HG02973 (cell line): ENCODE results near the gene S100A9.

Experiments used
- ATAC-seq: cut with Tn5 transposase; IDR thresholded peaks from one replicate; pipeline ENCODE4 v1.9.1; 2021; ENCODE audit warnings: moderate library complexity; ENCODE audit not compliant: unreplicated experiment

The S100A9 gene

DNA sequence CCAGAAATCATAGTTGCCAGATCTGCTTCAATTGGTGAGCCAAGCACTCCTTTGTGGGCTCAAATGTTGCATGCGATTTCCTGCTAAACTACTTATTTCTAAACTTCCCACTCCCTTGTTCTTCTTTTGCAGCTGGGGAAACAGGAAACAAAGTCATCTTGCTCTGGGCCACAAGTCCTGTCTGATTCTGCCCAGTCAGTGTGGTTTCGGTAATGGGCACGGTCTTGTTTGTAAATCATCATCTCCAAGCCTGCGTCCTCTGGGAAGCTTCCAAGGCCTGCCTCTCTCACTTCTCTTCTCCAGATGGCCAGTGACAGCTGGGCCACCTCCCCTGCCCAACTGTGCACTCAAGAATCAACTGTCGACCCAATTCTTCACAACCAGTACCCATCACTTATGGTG, 28.8 kb downstream of the S100A9 start:
- no peak for ATAC-seq

DNA sequence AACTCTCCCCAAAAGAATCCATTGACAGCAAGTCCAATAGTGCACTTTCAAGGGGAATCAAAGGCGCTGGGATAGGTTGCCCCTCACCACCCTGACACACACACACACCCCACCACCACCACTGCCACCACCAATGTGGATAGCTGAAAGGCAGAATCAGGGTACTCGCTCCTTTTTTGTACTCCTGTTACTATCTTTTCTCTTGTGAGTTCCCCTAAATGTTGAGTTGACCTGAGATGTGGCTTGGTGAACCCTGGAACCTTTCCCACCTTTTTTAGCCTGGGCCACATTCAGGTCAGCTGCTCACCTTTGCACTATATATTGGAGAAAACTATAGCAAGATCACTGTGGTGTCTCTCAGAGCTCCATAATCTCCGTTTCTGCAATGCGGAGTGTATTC, 29.3 kb downstream of the S100A9 start:
- ATAC-seq: no peak

DNA sequence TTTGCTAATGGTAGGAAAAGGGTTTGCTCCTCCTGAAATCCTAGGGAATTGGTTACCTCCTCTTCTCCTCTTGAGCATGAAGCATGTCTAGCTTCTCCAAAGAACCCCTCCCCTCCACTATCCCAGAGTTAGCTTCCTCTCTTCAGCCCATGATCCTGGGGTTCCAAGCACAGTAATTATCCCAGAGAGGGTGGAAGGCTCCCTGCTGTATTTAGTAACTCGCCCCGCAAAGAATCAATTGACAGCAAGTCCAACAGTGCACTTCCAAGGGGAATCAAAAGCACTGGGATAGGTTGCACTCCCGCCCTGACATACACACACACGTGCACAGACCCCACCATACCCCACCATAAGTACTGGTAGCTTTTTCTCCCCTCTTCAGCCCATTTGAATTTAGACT, 30.1 kb downstream of the S100A9 start:
- no peak for ATAC-seq

DNA sequence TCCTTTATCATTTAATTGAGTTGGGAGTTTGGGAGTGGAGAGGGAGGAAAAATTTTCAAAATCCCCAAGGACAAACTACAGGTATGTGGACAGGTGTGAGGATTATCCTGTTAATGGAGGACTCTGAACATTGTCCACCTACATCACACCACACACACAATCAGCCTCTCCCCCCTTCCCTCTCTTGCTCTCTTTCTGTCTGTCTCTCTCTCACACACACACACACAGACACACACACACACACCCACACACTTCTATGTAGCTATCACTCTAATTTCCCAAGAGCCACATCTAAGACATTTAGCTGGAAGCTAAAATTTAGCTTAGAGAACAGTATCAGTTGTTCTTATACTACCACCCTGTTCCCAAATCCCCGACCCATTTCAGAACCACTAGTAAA, 31.7 kb downstream of the S100A9 start:
- ATAC-seq: no peak

DNA sequence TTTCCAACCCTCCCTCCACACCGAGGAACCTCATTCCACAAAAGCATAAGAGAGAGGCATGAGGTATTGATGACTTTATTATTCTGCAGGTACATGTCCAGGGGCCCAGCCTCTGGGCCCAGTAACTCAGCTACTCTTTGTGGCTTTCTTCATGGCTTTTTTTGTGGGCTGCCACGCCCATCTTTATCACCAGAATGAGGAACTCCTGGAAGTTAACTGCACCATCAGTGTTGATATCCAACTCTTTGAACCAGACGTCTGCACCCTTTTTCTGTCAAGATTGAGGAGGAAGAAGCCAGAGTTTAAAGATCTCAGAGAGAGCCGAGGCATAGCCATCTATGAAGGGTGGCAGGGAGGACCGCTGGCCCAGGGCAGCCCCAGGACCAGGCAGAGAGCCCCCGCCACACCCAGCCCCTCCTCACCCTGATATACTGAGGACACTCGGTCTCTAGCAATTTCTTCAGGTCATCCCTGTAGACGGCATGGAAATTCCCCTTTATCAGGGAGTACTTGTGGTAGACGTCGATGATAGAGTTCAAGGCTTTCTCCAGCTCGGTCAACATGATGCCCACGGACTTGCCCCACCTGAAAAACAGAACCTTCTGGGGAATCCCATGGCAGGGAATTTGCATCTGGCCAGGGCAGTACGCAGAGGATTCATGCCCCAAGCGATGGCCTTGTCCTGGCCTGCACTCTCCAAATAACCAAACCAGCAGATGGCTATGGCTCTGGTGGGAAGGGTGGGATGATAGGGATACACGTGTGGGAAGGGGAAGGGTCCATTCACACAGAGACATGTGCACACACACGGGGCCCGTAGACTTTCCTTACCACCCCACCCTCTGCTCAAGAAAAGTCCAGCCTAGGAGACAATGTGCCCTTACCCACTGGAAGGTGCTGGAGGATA, 32.6 kb downstream of the S100A9 start:
- no peak for ATAC-seq

DNA sequence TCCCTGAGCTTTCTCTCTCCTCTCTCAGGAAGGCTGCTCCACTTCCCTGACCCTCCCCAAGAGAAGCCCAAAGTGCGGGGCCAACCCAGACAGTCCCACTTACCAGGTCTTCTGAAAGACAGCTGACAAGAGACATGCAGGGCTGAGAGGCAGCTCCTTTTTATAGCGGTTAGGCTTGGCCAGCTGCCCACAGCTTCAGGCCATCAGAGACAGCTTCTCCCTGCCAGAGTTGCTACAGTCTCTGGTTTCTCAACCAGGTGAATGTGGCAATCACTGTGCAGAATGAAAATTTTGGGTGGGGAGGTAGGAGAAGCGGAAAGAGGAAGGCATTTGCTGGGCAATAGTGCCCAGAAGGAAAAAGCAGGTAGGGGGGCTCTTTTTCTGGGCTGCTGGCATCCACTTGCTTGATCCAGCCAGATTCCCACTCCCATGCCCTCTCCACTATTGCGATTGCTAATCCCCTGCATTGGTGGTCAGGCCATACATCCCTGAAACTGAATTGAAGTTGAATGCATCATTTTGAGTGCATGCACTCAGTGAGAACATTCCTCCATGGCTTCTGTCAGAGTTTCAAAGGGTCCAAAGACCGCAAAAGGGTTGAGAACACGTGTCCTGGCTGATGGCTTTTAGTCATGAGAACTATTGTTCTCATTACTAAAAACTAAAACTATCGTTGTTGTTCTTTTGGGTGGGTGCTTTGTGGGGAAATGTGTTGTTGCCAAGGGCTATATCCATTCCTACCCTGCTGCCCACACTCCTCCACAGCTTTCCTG, 33.5 kb downstream of the S100A9 start, which contains the start of gene S100A8:
Gene S100A8 (minus strand): TSS at position 136 of the 773 bp plus-strand sequence. CDS start 538 bp downstream, outside the sequence.
- no peak for ATAC-seq

DNA sequence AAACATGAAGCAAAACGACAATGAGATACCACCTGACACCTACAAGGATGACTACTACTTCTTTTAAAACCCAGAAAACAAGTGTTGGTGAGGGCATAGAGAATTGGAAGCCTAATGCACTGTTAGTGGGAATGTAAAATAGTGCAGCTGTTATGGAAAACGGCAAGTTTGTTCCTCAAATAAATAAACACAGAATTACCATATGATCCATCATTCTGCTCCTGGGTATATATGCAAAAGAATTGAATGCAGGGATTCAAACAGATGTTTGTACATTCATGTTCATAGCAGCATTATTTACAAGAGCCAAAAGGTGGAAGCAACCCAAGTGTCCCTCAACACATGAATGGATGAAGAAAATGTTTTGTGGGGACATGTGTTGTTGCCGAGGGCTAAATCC, 34.6 kb downstream of the S100A9 start:
- no peak for ATAC-seq

DNA sequence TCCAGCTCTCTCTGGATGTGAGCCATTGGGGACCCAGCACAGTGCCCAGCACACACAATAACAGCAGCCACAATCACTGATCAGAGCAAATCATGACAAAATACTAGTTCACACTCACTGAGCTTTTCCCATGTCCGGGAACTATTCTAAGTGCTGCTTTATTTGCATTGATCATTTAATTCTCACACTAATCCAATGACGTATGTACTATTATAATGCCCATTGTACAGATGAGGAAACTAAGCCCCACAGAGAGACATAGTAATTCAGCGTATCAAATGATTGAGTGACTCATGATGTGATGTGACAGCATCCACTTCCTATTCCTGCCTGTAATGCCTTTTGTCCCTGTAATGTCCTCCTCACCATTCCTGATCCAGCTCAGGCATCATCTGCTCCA, 35.2 kb downstream of the S100A9 start:
- no peak for ATAC-seq

DNA sequence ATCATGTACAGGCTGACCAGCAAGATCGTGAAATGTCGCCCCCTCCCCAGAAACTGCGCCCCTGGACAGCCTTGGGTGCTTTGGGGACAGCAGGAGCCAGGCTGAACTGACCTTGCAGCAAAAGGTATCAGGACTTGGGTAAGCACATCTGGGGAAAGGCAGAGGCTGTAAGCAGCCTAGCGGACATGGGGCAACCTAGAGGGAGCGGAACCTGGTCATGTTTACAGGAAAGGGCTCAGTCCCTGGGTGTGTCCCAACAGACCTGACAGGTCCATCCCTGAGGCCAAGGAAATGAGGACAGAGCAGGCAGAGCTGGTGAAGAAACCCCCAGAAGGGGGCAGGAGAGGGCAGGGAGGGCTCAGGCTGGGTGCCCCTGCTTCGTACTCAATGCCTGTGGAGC, 36.3 kb downstream of the S100A9 start:
- no peak for ATAC-seq

DNA sequence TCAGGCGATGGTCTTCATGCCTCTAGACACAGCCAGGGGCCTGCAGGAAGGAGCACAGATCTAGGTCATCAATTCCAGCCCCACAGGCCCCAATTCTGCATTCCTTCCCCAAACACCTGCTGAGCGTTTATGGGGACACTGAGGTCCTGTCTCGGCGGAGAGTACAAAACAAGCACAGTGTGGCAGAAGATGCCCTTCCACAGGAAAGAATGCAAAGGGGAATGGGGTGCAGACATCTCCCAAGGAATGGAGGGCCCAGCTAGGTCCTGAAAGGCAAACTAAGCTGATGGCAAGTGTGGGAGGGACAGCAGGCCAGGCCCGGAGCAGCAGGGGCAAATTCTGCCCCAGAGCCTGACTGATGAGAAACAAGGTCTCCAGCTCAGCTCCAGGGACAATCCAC, 36.7 kb downstream of the S100A9 start:
- no peak for ATAC-seq

DNA sequence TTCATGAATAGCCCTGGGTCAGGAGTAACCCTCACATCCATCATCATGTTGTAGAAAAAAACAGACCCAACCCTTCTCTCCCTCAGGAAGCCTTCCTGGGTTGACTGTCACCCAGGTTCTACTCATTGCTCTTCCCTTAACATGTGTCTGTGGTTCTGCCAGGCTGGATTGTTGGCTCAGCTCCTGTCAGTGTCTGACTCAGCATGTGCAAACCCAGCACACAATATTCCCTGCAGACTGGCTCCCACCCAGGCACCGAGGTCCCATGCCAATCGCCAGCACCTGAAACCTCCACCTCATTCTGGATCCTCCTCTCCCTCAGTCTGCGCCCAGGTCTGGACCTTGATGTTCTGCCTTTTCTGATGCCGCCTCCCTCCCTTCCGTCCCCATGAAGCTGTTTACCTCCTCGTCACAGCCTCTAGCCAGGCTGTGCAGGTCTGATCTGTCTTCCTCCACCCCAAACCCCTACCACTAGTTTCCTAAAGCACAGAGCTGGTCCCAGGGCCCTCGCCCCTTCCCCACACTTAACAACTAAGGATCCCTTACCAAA, 37.6 kb downstream of the S100A9 start:
- no peak for ATAC-seq

DNA sequence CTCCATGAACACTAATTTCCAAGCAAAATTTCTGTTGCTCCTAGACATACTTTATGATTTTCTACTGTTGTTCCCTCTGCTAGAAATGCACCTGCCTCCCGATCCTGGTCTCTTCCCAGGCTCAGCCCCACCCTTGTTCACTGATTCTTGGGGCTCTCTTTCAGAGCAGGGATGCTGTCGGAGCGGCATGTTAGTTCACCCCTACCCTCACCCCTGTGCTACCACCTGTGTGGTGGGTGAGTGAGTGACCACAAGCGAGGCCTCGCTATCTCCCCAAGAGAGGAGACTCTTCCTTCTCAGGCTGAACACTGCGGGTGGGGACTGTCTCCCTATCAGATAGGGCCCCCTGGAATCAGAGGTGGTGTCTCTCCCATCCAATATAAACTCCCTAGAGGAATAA, 38.1 kb downstream of the S100A9 start:
- no peak for ATAC-seq

DNA sequence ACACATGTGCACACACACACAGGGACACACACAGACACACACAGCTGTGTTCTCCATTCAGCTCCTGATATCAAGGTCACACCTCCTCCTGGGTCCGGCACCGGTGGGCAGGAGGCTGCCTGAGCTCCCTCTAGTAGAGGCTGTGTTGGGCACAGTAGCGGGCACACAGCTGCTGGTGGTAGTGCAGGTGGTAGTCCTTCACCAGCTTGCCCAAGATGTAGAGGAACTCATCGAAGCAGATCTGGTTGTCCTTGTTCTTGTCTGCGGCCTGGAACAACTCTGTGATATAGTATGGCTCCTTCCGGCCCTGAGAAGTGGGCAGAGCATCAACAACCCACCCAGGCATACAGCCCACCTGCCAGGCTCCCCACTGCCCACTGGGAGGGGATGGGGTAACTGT, 38.8 kb downstream of the S100A9 start:
- no peak for ATAC-seq

DNA sequence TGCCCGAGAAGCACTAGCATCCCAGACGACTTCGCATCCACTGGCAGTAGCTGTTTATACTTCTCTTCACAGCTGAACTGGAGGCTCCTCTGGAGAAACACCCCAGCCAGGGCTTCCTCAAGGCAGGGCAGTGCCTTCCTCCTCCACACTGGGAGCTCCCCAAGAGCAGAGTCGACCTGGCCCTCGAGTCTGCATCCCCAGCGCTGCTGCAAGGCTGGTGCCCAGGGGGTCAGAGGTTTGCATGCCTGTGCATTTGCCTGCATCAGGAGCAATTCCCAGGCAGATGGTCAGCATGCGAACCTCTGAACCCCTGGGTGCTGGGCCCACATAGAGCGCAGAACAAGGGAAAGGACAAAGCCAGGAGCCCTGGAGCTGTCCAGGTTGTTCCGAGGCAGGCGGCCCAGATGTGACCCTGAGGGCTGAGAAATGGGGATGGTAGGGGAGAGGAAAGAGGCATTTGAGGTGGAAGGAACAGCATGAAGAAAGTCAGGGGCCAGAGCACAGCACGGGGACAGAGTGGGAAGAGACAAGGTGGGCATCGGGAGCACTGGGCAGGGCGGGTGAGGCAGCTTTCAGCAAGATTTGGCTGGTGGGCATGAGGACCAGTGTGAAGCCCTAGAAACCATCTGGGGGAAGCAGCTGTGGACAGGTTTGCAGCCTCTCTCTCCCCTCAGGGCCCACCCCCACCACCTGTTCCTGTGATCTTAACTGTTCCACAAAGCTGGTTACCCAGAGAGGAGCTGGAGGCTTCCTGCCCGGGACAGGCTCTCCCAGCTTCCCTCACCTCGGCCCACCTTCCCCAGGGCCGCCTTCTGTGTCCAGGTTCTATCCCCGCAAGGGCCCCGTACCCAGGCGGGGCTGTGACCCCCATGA, 39.6 kb downstream of the S100A9 start:
- no peak for ATAC-seq

DNA sequence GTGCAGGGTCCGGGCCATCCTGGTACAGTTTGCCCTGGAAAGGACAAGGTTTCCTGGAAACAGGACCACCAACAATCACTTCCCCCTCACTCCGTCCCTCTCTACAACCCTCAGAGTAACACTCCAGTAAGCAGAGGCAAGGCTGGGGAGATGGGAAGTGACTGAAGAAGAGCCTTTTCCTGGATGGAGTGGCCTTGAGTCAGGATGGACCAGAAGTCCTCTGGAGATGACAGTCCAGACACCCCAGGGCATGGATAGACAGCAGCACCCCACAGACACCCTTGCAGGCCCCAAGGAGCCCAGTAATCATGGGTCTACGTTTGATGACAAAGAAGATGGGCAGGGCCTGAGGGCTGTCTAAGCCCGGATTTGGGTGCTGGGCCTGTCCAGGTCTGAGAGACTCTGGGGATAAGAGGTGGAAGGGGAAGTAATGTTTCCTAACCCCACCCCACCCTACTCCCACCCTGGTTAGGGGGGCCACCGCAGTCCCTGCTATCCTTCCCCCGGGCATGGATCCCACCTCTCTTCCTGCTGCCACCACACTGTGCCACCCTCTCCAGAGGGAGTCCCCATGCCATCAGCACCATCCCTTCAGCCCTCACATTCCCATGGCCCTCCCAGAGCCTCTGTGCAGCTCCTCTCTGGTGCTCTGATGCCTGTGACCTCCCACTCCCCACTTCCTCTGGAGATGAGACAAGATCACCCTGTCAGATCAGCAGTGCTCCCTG, 40.4 kb downstream of the S100A9 start:
- ATAC-seq: no peak

DNA sequence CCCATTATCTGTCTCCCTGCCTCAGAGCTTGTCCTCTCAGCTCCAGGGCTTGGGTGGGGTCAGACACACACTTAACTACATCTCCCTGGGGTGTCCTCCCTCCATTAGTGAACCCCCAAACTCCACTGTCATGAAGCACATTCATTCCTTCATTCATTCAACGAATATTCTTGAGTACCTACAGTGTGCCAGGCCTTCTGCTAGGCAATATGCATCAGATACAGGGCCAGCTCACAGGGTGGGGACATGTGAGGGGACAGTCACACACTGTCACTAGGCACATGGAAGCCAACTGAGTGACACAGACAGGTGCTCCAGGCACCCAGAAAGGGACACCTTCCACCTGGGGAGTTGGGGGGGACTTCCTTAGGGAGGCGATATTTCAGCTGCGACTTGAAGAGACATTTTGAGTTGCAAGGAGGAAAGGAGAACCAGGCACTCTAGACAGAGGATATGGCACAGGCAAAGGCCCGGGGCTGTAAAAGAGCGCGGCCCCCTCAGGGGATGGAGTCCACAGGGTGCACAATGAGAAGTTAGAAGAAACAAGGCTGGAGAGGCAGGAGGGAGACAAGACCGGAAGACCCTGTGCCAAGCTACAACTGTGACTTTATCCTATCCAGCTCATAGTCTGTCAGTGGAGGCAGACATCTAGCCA, 41.9 kb downstream of the S100A9 start:
- ATAC-seq: no peak

DNA sequence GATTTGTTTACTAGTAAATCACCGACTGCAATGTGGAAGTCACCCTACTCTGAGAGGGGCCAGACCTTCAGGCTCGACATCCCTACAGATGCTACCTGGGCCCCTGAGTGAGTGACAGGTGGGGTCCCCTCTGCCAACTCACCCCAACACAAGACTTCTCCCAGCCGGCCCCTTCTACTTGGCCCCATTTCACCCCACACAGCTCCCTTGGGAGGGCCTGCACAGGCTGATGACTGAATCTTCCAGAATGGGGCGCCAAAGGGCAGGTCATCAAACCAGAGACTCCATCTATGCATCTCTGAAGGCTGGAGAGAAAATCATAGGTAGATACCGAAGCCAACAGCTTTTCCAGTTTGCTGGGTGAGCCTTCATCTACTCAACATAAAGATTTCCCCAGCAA, 42.6 kb downstream of the S100A9 start:
- ATAC-seq: no peak

DNA sequence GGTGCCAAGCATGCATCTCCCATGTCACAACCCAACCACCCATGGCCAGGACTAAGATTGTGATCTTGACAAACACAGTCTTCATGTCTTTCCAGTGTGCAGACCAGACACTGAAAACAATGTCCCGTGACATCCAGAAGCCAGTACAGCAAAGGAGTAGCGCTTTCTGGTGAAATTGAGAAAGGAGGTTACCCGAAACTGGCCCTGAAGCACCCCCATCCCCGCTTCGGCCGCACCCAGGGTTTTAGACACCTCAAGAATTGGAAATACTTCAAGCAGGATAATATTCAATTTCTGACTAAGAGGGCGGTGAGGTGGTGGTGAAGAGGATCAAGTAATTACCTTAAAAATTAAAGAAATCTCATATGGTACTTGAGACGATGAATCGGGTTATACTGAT, 43.8 kb downstream of the S100A9 start:
- no peak for ATAC-seq

DNA sequence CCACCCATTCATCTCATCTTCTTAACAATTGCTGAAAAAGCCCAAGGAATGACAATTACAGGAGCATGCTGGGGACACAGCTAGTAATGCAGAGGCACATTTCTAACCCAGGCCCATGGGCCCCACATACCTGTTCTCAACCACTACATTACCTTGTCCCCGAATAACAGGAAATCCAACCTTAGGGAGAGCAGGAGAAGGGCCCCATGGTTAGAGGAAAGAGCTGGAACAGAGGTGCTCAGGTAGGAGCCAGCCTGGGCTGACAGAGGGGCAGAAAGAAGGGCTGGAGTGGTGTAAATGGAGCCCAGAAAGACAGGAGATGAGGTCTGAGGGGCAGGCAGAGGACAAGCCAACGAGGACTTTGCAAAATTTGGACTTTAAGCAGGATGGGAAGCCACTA, 44.6 kb downstream of the S100A9 start:
- no peak for ATAC-seq
